GM18508 (cell line): ENCODE data around the gene NCEH1.
A peak's percentile ranks its signal among the peaks of the same experiment; 100 is the strongest.
"Not testable (repeated sequence)": the region's sequence is repeated elsewhere in the genome, so short reads cannot be mapped to it uniquely, and the experiment has no call there.

ENCODE experiments used
- ATAC-seq: cut with Tn5 transposase; IDR thresholded peaks from one replicate; pipeline ENCODE4 v1.9.1; 2021; ENCODE audit warnings: moderate number of reproducible peaks; ENCODE audit not compliant: insufficient read depth, unreplicated experiment

NCEH1 gene

GRCh38 chr3:172680684-172681083 is 30.2 kb downstream of the NCEH1 start:
- no peak for ATAC-seq

GRCh38 chr3:172679599-172679998 is 31.3 kb downstream of the NCEH1 start:
- ATAC-seq, result no peak

- no peak for ATAC-seq
Observed at GRCh38 chr3:172678068-172678467, 32.8 kb downstream of the NCEH1 start.

GRCh38 chr3:172676196-172676922 is 34.5 kb downstream of the NCEH1 start:
- no peak for ATAC-seq

- no peak for ATAC-seq
Observed at GRCh38 chr3:172675441-172676193, 35.2 kb downstream of the NCEH1 start.

GRCh38 chr3:172673210-172673679 is 37.6 kb downstream of the NCEH1 start:
- peak; percentile 61 for ATAC-seq

- no peak for ATAC-seq
Observed at GRCh38 chr3:172669021-172669420, 41.8 kb downstream of the NCEH1 start.

- peak; percentile 98 for ATAC-seq
Observed at GRCh38 chr3:172666873-172667694, 43.8 kb downstream of the NCEH1 start.

- no peak for ATAC-seq
Observed at GRCh38 chr3:172666181-172666872, 44.5 kb downstream of the NCEH1 start.

GRCh38 chr3:172665510-172665909 is 45.4 kb downstream of the NCEH1 start:
- not testable (repeated sequence) for ATAC-seq

GRCh38 chr3:172660421-172660820 is 50.4 kb downstream of the NCEH1 start:
- not testable (repeated sequence) for ATAC-seq

- ATAC-seq, result no peak
Observed at GRCh38 chr3:172659246-172660002, 51.4 kb downstream of the NCEH1 start.

- no peak for ATAC-seq
Observed at GRCh38 chr3:172658344-172659245, 52.3 kb downstream of the NCEH1 start.

- no peak for ATAC-seq
Observed at GRCh38 chr3:172656602-172657001, 54.3 kb downstream of the NCEH1 start.

GRCh38 chr3:172655388-172655787 is 55.5 kb downstream of the NCEH1 start:
- no peak for ATAC-seq

GRCh38 chr3:172654470-172654869 is 56.4 kb downstream of the NCEH1 start:
- no peak for ATAC-seq

- no peak for ATAC-seq
Observed at GRCh38 chr3:172653004-172653572, 57.8 kb downstream of the NCEH1 start.
